ENCODE results near the gene CACNB2.

CACNB2 gene

DNA sequence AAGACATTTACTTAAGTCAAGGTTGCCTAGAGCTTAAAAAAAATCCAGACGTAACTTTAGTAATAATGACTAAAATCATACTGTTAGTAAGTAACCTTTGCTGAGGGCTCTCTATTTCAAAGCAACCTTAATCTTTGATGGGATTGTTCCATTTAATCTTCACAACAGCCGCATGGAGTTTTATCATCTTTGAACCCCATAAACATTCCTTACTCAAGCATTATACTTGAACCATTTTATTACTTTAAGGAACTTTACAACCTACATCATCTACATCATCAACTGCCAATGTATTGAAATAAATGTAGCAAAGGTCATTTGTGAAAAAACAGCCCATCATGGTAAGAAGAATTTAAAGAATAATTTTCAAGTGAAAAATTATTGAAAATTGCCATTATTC, 22.9 kb upstream of the CACNB2 start:
- H3K4me1 ChIP-seq (ENCODE audit: control insufficient read depth, low read depth, low read length) = no peaks in the 10 kb centered on the region
- no peaks in the 10 kb centered on the region for H3K36me3 ChIP-seq (ENCODE audit: control insufficient read depth, low read depth, low read length)
- no peak overlapping the region for H3K9ac ChIP-seq (ENCODE audit: low read length)
- no peak overlapping the region for H3K4me3 ChIP-seq (ENCODE audit: low read length)
- no peaks in the 10 kb centered on the region for H3K9me3 ChIP-seq (ENCODE audit: control insufficient read depth, low read depth, low read length)
- no peaks in the 10 kb centered on the region for H3K27me3 ChIP-seq (ENCODE audit: control insufficient read depth, insufficient read depth, low read length)
- no peak overlapping the region for H3K27ac ChIP-seq (ENCODE audit: low read length)

DNA sequence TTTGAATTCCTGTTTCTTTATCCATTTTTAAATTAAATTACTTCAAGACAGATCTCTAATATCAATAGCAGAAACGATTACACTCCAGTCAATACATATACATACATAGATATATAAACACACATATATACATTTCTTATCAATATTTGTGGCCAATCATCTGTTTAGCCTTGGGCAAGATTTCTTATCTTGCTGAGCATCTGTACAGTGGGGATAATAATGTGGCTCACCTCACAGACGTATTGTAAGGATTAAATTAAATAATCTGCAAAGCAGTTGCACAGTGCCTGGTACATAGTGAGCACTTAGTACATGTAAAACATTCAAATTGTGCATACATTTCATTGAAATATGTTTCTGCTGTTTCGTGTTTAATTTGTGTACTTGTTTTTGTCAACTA, 17.5 kb upstream of the CACNB2 start:
- H3K9ac ChIP-seq (ENCODE audit: low read length) = no peak overlapping the region
- H3K27ac ChIP-seq (ENCODE audit: low read length) = no peak overlapping the region
- H3K9me3 ChIP-seq (ENCODE audit: control insufficient read depth, low read depth, low read length) = no peaks in the 10 kb centered on the region
- no peaks in the 10 kb centered on the region for H3K4me1 ChIP-seq (ENCODE audit: control insufficient read depth, low read depth, low read length)
- no peaks in the 10 kb centered on the region for H3K36me3 ChIP-seq (ENCODE audit: control insufficient read depth, low read depth, low read length)
- H3K4me3 ChIP-seq (ENCODE audit: low read length) = no peak overlapping the region
- H3K27me3 ChIP-seq (ENCODE audit: control insufficient read depth, insufficient read depth, low read length) = no peaks in the 10 kb centered on the region

DNA sequence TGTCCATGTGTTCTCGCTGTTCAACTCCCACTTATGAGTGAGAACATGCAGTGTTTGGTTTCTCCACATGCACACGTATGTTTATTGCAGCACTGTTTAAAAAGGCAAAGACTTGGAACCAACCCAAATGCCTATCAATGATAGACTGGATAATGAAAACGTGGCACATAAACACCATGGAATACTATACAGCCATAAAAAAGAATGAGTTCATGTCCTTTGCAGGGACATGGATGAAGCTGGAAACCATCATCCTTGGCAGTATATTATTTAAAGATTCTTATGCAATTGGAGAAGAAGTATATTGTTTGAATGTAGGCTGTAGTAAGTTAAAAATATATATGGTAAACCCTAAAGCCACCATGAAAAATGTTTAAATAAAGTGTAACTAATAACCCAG, 7.2 kb upstream of the CACNB2 start:
- Histone ChIP-seq H3K9me3 (ENCODE audit: control insufficient read depth, low read depth, low read length) (no peaks in the 10 kb centered on the region), H3K9ac (ENCODE audit: low read length) (no peak overlapping the region)

DNA sequence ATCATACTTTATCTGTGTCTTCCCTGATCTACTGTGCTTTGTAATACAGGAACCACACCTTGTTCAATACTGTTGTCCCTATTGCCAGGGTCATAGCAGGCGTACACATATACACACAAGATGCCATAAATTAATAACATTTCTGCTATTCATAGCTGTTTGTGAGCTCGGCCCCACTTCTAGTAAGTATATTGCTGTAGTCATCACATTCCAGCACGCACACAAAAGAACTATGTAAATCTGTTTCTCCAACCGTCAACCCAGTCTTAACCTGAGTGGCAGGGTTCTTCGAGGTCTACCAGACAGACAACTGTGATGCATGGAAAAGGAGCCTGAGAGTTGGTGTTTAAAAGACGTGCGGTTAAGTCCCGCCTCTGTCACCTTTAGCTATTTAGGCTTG, 5.7 kb upstream of the CACNB2 start:
- no peaks in the 10 kb centered on the region for H3K9me3 ChIP-seq (ENCODE audit: control insufficient read depth, low read depth, low read length)

More for the DNA sequence above, 7.2 kb upstream of the CACNB2 start:
- no peak overlapping the region for H3K27ac ChIP-seq (ENCODE audit: low read length)
- no peaks in the 10 kb centered on the region for H3K27me3 ChIP-seq (ENCODE audit: control insufficient read depth, insufficient read depth, low read length)
- H3K36me3 ChIP-seq (ENCODE audit: control insufficient read depth, low read depth, low read length) = no peaks in the 10 kb centered on the region
- no peak overlapping the region for H3K4me3 ChIP-seq (ENCODE audit: low read length)
- peaks cover 26% of the 10 kb centered on the region for H3K4me1 ChIP-seq (ENCODE audit: control insufficient read depth, low read depth, low read length)

DNA sequence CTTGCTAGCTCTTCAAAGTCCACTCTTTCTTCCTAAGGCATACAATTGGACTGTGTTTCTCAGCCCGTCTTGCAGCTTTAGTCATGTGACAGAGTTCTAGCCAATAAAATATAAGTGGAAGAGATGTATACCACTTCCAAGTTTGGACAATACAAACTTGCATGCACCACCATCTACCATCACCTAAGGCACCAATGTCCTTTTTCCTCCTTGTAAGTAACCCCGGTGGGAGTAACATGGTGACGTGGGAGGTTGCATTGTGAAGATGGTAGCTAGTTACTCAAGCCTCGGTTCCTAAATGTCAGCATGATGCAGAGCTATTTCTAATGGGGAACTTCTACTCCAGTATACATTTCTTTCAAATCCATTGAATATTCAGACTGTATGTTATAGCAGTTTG, 5.3 kb upstream of the CACNB2 start:
- Histone ChIP-seq H3K9me3 (ENCODE audit: control insufficient read depth, low read depth, low read length) (no peaks in the 10 kb centered on the region), H3K9ac (ENCODE audit: low read length) (no peak overlapping the region), H3K27ac (ENCODE audit: low read length) (no peak overlapping the region), H3K4me3 (ENCODE audit: low read length) (no peak overlapping the region), H3K4me1 (ENCODE audit: control insufficient read depth, low read depth, low read length) (peaks cover 26% of the 10 kb centered on the region), H3K36me3 (ENCODE audit: control insufficient read depth, low read depth, low read length) (no peaks in the 10 kb centered on the region), H3K27me3 (ENCODE audit: control insufficient read depth, insufficient read depth, low read length) (peaks cover 8% of the 10 kb centered on the region)

More for the DNA sequence above, 5.7 kb upstream of the CACNB2 start:
- Histone ChIP-seq H3K4me1 (ENCODE audit: control insufficient read depth, low read depth, low read length) (peaks cover 26% of the 10 kb centered on the region), H3K4me3 (ENCODE audit: low read length) (no peak overlapping the region), H3K36me3 (ENCODE audit: control insufficient read depth, low read depth, low read length) (no peaks in the 10 kb centered on the region), H3K27ac (ENCODE audit: low read length) (no peak overlapping the region), H3K27me3 (ENCODE audit: control insufficient read depth, insufficient read depth, low read length) (peaks cover 4% of the 10 kb centered on the region), H3K9ac (ENCODE audit: low read length) (no peak overlapping the region)

DNA sequence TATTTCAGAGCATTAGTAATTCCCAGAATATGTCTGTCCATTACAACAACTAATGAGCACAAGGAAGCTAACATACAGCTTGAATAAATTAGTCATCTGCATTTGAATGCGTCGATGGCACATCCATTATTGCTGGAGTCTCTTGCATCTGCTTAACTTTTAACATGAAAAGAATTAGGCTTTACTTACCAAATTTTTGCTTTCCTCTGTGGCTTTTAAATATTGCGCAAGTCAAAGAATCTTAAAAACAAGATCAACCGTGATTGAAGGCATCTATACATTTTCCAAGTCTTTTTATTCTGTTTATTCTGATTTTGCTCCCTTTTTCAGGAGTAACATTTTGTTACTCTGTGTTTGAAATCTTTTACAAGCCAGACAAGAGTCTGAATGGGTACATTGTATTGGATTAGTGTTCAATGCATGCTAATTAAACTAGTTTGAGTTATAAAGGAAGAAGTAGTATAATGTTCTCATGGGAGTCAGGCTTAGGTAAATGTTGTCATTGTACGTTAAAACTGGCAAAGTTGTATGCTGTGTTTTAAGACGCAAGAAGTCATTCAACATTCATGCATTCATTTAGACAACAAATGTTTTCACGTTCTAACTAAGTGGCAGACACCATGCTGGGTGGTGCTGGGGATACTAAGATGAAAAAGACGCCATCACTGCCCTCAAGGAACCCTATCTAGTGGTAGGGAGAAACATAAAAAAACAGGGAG, 4.0 kb upstream of the CACNB2 start:
- H3K9me3 ChIP-seq (ENCODE audit: control insufficient read depth, low read depth, low read length) = no peaks in the 10 kb centered on the region
- H3K4me1 ChIP-seq (ENCODE audit: control insufficient read depth, low read depth, low read length) = peaks cover 26% of the 10 kb centered on the region
- H3K27ac ChIP-seq (ENCODE audit: low read length) = no peak overlapping the region
- peak overlapping the region; percentile 23 for H3K4me3 ChIP-seq (ENCODE audit: low read length)
- no peaks in the 10 kb centered on the region for H3K36me3 ChIP-seq (ENCODE audit: control insufficient read depth, low read depth, low read length)
- peaks cover 12% of the 10 kb centered on the region for H3K27me3 ChIP-seq (ENCODE audit: control insufficient read depth, insufficient read depth, low read length)
- no peak overlapping the region for H3K9ac ChIP-seq (ENCODE audit: low read length)

DNA sequence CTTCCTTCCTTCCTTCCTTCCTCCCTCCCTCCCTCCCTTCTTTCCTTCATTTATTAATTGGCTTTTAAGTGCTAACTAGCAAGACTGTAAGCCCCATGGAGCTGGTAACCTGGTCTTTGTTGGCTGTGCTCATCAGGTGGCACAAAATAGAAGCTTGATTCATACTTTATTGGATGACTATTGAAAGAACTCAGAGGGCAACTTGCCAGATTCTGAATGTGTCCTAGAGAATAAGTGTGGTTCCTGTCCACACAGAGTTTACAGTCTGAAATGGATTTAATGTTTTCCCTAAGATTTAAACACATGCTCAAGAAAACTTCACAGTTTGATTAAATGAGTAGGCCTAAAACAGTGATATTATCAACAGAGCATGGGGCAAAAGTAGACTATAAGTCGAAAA, 3.1 kb upstream of the CACNB2 start:
- H3K9me3 ChIP-seq (ENCODE audit: control insufficient read depth, low read depth, low read length) = no peaks in the 10 kb centered on the region
- peaks cover 31% of the 10 kb centered on the region for H3K4me1 ChIP-seq (ENCODE audit: control insufficient read depth, low read depth, low read length)
- H3K4me3 ChIP-seq (ENCODE audit: low read length) = no peak overlapping the region
- H3K9ac ChIP-seq (ENCODE audit: low read length) = no peak overlapping the region
- H3K36me3 ChIP-seq (ENCODE audit: control insufficient read depth, low read depth, low read length) = no peaks in the 10 kb centered on the region
- H3K27me3 ChIP-seq (ENCODE audit: control insufficient read depth, insufficient read depth, low read length) = peaks cover 20% of the 10 kb centered on the region
- H3K27ac ChIP-seq (ENCODE audit: low read length) = no peak overlapping the region

DNA sequence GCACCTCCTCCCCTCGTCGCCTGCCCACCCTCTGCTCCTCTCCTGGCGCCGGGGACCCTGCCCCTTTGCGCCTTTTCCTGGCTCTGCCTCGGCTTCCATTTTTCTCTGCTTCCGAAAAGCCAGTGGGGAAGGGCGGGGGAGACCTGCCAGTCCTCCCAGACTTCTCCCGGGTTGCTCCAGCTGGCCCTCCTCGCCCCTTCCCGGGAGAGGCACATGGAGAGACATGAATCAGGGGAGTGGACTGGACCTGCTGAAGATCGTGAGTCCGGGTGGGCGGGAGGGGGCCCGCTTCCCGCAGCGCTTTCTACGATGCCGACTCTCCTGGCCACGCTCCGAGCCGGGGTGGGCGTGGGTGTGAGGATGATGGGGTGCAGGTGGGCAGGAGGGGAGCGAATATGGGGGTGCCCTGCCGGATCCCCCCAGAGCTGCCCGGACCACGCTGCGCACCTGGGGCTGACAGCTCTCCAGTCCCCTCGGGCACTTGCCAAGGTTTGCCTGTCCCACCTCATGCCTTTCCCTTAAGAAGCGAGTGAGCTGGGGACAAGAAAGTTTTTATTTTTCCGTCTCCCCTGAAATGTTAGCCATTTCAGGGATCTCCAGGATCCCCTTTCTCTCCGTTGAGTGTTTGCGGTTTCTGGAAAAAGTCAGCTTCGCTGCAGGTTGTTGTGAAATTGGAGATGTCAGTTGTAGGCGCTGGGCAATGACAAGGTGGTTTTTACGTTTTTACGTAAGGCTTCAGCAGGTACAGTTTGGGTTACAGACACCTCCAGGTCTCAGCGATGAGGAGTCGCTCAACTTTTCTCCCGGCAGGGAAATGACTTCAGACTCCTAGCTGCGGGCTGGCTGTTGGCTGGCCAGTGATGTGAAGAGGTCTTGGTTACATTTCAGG, 977 bp downstream of the CACNB2 start:
- peak overlapping the region; percentile 83 for H3K4me3 ChIP-seq (ENCODE audit: low read length)
- H3K36me3 ChIP-seq (ENCODE audit: control insufficient read depth, low read depth, low read length) = no peaks in the 10 kb centered on the region
- peak overlapping the region; percentile 46 for H3K9ac ChIP-seq (ENCODE audit: low read length)
- peaks cover 22% of the 10 kb centered on the region for H3K4me1 ChIP-seq (ENCODE audit: control insufficient read depth, low read depth, low read length)
- H3K27ac ChIP-seq (ENCODE audit: low read length) = no peak overlapping the region
- peaks cover 29% of the 10 kb centered on the region for H3K27me3 ChIP-seq (ENCODE audit: control insufficient read depth, insufficient read depth, low read length)
- H3K9me3 ChIP-seq (ENCODE audit: control insufficient read depth, low read depth, low read length) = no peaks in the 10 kb centered on the region

DNA sequence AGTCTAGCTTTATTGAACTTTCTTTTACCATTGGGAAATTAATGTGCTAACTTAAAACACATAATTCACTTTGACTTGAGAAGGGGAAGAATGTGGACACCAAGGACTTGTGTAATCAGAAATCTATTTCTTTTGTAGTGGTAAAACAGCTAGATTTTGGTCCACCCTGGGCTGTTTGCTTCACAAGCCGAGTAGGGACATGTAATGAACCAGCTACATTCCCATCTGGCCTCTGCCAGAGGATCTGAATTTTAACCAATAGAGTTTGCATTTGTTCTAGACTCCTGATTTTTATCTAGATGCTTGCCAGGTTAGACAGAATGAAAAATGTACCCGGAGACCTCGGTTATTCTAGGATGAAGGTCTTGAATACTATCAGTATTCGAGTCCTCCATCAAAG, 1.9 kb downstream of the CACNB2 start:
- H3K9ac ChIP-seq (ENCODE audit: low read length) = no peak overlapping the region
- H3K27ac ChIP-seq (ENCODE audit: low read length) = no peak overlapping the region
- peaks cover 14% of the 10 kb centered on the region for H3K4me1 ChIP-seq (ENCODE audit: control insufficient read depth, low read depth, low read length)
- H3K4me3 ChIP-seq (ENCODE audit: low read length) = peak overlapping the region; percentile 83
- no peaks in the 10 kb centered on the region for H3K9me3 ChIP-seq (ENCODE audit: control insufficient read depth, low read depth, low read length)
- H3K36me3 ChIP-seq (ENCODE audit: control insufficient read depth, low read depth, low read length) = no peaks in the 10 kb centered on the region
- H3K27me3 ChIP-seq (ENCODE audit: control insufficient read depth, insufficient read depth, low read length) = peaks cover 29% of the 10 kb centered on the region

DNA sequence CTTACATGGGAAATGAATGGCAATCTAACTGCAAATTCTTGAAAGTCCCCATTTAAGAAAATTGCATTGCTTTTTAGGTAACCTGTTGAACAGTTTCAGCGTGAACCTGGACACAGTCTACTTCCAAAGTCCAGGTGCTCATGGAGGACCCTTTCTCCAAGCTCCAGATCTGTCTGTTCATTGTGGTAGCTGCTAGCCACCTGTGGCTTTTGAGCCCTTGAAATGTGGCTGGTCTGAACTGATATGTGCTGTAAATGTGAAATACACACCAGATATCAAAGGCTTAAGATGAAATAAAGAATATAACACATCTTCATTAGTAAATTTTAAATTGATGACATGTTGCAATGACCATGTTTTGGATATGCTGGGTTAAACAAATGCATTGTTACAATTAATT, 4.2 kb downstream of the CACNB2 start:
- H3K27ac ChIP-seq (ENCODE audit: low read length) = no peak overlapping the region
- no peak overlapping the region for H3K4me3 ChIP-seq (ENCODE audit: low read length)
- peaks cover 11% of the 10 kb centered on the region for H3K4me1 ChIP-seq (ENCODE audit: control insufficient read depth, low read depth, low read length)
- H3K9ac ChIP-seq (ENCODE audit: low read length) = no peak overlapping the region
- no peaks in the 10 kb centered on the region for H3K9me3 ChIP-seq (ENCODE audit: control insufficient read depth, low read depth, low read length)
- H3K27me3 ChIP-seq (ENCODE audit: control insufficient read depth, insufficient read depth, low read length) = peaks cover 26% of the 10 kb centered on the region
- H3K36me3 ChIP-seq (ENCODE audit: control insufficient read depth, low read depth, low read length) = no peaks in the 10 kb centered on the region

DNA sequence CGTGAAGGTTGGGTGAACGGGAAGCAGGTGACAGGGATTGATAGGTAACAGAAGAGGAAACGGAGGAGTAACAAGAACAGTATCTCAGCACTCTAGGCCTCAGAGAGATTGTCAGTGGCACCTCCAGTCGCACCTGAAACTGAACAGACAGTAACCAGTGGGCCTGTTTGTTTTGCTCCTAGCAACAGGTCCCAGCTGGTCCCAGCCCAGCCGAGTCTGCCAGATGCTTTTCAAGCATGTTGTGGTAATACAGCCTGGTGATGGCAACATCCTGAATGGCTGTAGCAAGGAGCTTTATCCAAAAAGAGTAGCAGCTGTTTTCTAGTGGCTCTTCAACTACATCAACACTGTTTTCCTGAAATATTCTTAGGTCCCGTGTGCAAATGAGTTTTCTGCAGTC, 4.7 kb downstream of the CACNB2 start:
- no peaks in the 10 kb centered on the region for H3K36me3 ChIP-seq (ENCODE audit: control insufficient read depth, low read depth, low read length)
- no peaks in the 10 kb centered on the region for H3K9me3 ChIP-seq (ENCODE audit: control insufficient read depth, low read depth, low read length)
- H3K27me3 ChIP-seq (ENCODE audit: control insufficient read depth, insufficient read depth, low read length) = peaks cover 20% of the 10 kb centered on the region
- H3K27ac ChIP-seq (ENCODE audit: low read length) = no peak overlapping the region
- H3K4me1 ChIP-seq (ENCODE audit: control insufficient read depth, low read depth, low read length) = peaks cover 11% of the 10 kb centered on the region
- no peak overlapping the region for H3K4me3 ChIP-seq (ENCODE audit: low read length)
- H3K9ac ChIP-seq (ENCODE audit: low read length) = no peak overlapping the region
